Measurements from ENCODE around the gene COCH. TPM values are rescaled to one million over a fixed set of nuclear protein-coding genes. Genes with fewer than 3 reads are reported as not detected.

The COCH gene
- total RNA-seq (2014; rRNA removed) (2.5 and 4.2 TPM in 2 replicates), Bru-seq, nascent RNA (percentile 39 among the genes with signal in this experiment), BruChase-seq, experiment 1, labeled RNA remaining after a 6-hour chase (percentile 35 among the genes with signal in this experiment), BruChase-seq, experiment 2, labeled RNA remaining after a 2-hour chase (percentile 32 among the genes with signal in this experiment)
- long read RNA-seq, transcript COCH-214 (11 exons, 2,884 nt) = major isoform, 11 of 31 reads
- long read RNA-seq, partial matches to known transcripts = 3 of 31 reads
- long read RNA-seq, other reads (novel, unspliced or antisense) = 13 of 31 reads

- H4K20me1 ChIP-seq (ENCODE audit: low read length) = no peaks in the 10 kb centered on the region
Measured at GRCh38 chr14:30874120-30874998, at the start of gene COCH. COCH (plus strand) TSS chr14:30874559; CDS start chr14:30874939, 380 bp downstream.

DNA sequence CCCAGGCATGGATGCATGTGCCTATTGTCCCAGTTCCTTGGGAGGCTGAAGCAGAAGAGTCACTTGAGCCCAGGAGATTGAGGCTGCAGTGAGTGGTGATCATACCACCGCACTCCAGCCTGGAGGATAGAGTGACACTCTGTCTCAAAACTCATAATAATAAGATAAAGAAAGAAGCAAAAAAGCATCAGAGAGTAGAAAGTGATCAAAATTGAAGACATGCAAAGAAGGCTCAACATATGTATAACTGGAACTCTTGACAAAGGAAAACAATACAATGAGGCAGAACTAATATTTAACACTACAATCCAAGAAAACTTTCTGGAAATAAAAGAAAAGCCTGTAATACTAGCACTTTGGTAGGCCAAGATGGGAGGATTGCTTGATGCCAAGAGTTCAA lies 48.3 kb upstream of the COCH start:
- DNase-seq (no peak), ATAC-seq (no peak)
- ChIA-PET POLR2A (ENCODE audit: unreplicated experiment) (no interaction called here), CTCF (no interaction called here)
- Histone ChIP-seq H3K27me3 (ENCODE audit: low read length) (no peaks in the 10 kb centered on the region), H3K36me3 (ENCODE audit: low read depth, low read length) (no peaks in the 10 kb centered on the region), H3K4me2 (ENCODE audit: low read length) (no peak overlapping the region), H3K9me3 (ENCODE audit: low read length) (no peaks in the 10 kb centered on the region), H3K4me3 (ENCODE audit: low read length) (no peak overlapping the region), H4K20me1 (ENCODE audit: low read length) (no peaks in the 10 kb centered on the region), H3K9me2 (replicated peaks; ENCODE audit: low read length) (no peaks in the 10 kb centered on the region), H3K9ac (ENCODE audit: low read length) (no peak overlapping the region), H2AFZ (ENCODE audit: low read length) (no peak overlapping the region), H3F3A (ENCODE audit: low read length, unreplicated experiment) (no peaks in the 10 kb centered on the region), H3K79me2 (ENCODE audit: low read length) (no peaks in the 10 kb centered on the region), H3K4me1 (ENCODE audit: insufficient read depth, low read length) (no peaks in the 10 kb centered on the region), H3K27ac (ENCODE audit: low read length) (no peak overlapping the region)
- TF ChIP-seq CTCF (conservative IDR thresholded peaks at IDR 0.05; ENCODE audit: low read depth, low read length) = no peak
- no peak for TF ChIP-seq EZH2 (IDR thresholded peaks at IDR 0.05; ENCODE audit: low read length, unreplicated experiment)
- TF ChIP-seq EZH2phosphoT487 (IDR thresholded peaks at IDR 0.05; ENCODE audit: borderline replicate concordance, low read length) = no peak
- intact Hi-C loops (cut with micrococcal nuclease) = no loop called here
- BruUV-seq (replicated peaks) = no TSS peak

More at GRCh38 chr14:30874120-30874998, at the start of gene COCH:
- peak within 1 kb of the TSS; percentile 86 for H3K4me2 ChIP-seq (ENCODE audit: low read length)
- TF ChIP-seq EZH2 (IDR thresholded peaks at IDR 0.05; ENCODE audit: low read length, unreplicated experiment) (no peak), CTCF (conservative IDR thresholded peaks at IDR 0.05; ENCODE audit: low read depth, low read length) (peak; percentile 49), EZH2phosphoT487 (IDR thresholded peaks at IDR 0.05; ENCODE audit: borderline replicate concordance, low read length) (no peak)
- no peaks in the 10 kb centered on the region for H3K4me1 ChIP-seq (ENCODE audit: insufficient read depth, low read length)
- ChIA-PET CTCF (no interaction called here), POLR2A (ENCODE audit: unreplicated experiment) (interaction anchor here (0.6 kb wide), 1 partner anchor 133 kb away, joined by 3 read pairs; no protein-coding TSS in a partner anchor)
- no peaks in the 10 kb centered on the region for H3K36me3 ChIP-seq (ENCODE audit: low read depth, low read length)
- H3K9ac ChIP-seq (ENCODE audit: low read length) = peak within 1 kb of the TSS; percentile 16; the same call in 1 of the 2 replicates
- no peaks in the 10 kb centered on the region for H3K9me2 ChIP-seq (replicated peaks; ENCODE audit: low read length)
- peak within 1 kb of the TSS; percentile 84 for H2AFZ ChIP-seq (ENCODE audit: low read length)
- no TSS peak for BruUV-seq (replicated peaks)
- DNase-seq (peak; percentile 45), ATAC-seq (peak; percentile 84)
- H3K9me3 ChIP-seq (ENCODE audit: low read length) = no peaks in the 10 kb centered on the region
- no peaks in the 10 kb centered on the region for H3K27me3 ChIP-seq (ENCODE audit: low read length)
- intact Hi-C loops (cut with micrococcal nuclease) = no loop called here
- H3K27ac ChIP-seq (ENCODE audit: low read length) = no peak within 1 kb of the TSS
- H3F3A ChIP-seq (ENCODE audit: low read length, unreplicated experiment) = no peaks in the 10 kb centered on the region
- H3K4me3 ChIP-seq (ENCODE audit: low read length) = peak within 1 kb of the TSS; percentile 66
- H3K79me2 ChIP-seq (ENCODE audit: low read length) = no peaks in the 10 kb centered on the region
